Left ventricle myocardium superior (tissue), 1 donor: ENCODE results near the gene PUSL1. TPM values are rescaled to one million over a fixed set of nuclear protein-coding genes. Genes with fewer than 3 reads are reported as not detected.

Experiments
- ATAC-seq: fragments of 200-7000 bp; cut with Tn5 transposase; one replicate; pipeline ENCODE4 v1.9.1; 2020; ENCODE audit warnings: mild to moderate bottlenecking, moderate library complexity
- DNase-seq: peaks from one replicate; pipeline ENCODE4 v3.0.0-alpha.2; 2020
- intact Hi-C: fragments of 100-400 bp; cut with micrococcal nuclease; formaldehyde crosslinking; loops from one replicate; pipeline ENCODE4 v1.11.0; 2022
- total RNA-seq: library from RNA; stranded (reverse); fragmentation: NEBNext Ultra II Directional; extraction: Animal tissue kit (Norgen Biotek cat#: 25700); gene quantifications from one replicate; pipeline ENCODE4 v1.2.1, GENCODE V29; 2021
- donor health status: DM: no; HTN: yes; CAD: no; lungs with severe emphysema.

The PUSL1 gene
- total RNA-seq, 1 donor from 2014 or later: 11.1 TPM

- intact Hi-C loops: no loop called here
- DNase-seq (no peak), ATAC-seq (no peak)
Observed at GRCh38 chr1:1342584-1343115, 34.3 kb downstream of the PUSL1 start.

- DNase-seq (no peak), ATAC-seq (no peak)
- intact Hi-C loops: no loop called here
Observed at GRCh38 chr1:1343811-1344421, 35.5 kb downstream of the PUSL1 start.

GRCh38 chr1:1344655-1345361, 36.4 kb downstream of the PUSL1 start:
- no peak for DNase-seq
- no peak for ATAC-seq
- intact Hi-C loops: no loop called here

- intact Hi-C loops: no loop called here
- ATAC-seq (no peak), DNase-seq (peak; percentile 30)
Observed at GRCh38 chr1:1345384-1345783, 37.0 kb downstream of the PUSL1 start.

DNA sequence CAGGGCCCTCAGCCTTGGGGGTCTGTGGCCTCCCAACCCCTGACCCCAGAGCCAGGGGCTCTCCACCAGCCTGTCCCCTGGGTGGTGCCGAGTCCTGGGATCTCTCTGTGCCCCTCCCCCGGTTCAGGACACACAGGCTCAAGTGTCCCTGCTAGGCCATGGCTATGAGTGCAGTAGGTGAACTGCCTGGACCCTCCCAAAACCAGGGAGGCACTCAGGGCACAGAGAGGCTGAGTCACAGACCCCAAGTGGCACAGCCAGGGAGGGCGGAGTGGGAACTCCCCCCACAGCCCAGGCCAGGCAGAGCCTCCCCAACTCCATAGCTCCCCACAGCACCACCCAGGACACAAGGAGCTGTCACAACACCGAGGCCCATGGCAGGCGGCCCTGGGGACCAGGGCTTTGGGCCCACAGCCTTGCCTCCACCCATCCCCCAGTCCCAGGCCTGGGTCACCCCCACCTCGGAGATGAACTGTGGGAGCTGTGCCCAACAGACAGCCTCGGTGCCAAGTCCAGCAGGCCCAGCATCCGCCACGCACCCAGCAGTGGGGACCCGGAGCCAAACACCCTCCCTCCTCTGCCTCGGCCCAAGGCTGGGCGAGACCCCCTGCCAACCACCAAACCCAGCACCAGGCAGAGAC, 37.6 kb downstream of the PUSL1 start:
- DNase-seq (peak; percentile 64), ATAC-seq (peak; percentile 8)
- intact Hi-C loops: no loop called here

DNA sequence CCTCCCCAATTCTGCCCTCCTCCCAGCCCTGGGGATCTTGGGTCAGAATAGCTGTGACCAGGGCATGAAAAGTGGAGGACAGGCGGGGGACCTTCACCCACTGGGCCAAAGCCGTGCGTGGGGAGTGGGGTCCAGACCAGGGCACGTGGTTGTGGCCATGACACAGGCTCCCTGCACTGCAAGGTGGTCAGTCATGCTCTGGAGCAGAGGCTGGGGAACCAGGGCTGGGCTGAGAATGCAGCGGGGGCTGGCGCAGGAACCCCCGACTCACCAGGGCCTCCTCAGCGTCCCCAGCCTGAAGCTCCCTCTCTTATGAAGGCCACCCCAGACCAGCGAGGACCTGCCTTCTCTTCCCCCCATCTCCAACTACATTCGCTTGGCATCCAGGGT, 38.1 kb downstream of the PUSL1 start:
- DNase-seq (peak; percentile 31), ATAC-seq (no peak)
- intact Hi-C loops: no loop called here

DNA sequence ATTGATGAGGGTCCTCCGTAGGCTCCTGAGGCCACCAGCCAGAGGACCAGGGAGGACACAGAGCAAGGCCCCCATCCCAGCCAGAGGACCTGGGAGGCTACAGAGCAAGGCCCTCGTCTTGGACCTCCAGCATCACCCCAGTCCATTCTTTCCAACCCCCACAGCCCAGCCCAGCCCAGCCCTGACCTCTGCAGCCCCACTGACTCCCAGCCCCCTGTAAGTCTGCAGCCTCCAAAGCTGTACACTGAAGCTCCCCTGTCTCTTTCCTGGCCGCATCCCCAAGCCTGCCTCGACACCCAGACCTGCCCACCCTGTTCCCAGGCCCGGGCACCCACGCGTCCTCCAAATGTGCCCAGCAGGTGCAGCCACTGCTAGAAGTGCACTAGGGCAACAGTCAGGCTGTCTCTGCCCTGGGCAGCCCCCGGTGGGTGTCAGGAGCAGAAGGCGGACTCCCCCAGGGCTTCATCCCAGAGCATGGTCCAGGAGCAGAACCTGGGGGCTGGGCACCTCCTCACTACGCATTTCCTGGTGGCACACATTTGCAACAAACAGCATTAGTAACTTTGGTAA, 38.7 kb downstream of the PUSL1 start:
- DNase-seq: peak; percentile 28
- no peak for ATAC-seq
- intact Hi-C loops: no loop called here

GRCh38 chr1:1347663-1348419, 39.4 kb downstream of the PUSL1 start:
- intact Hi-C loops: no loop called here
- ATAC-seq: peak; percentile 43
- DNase-seq: peak; percentile 71

DNA sequence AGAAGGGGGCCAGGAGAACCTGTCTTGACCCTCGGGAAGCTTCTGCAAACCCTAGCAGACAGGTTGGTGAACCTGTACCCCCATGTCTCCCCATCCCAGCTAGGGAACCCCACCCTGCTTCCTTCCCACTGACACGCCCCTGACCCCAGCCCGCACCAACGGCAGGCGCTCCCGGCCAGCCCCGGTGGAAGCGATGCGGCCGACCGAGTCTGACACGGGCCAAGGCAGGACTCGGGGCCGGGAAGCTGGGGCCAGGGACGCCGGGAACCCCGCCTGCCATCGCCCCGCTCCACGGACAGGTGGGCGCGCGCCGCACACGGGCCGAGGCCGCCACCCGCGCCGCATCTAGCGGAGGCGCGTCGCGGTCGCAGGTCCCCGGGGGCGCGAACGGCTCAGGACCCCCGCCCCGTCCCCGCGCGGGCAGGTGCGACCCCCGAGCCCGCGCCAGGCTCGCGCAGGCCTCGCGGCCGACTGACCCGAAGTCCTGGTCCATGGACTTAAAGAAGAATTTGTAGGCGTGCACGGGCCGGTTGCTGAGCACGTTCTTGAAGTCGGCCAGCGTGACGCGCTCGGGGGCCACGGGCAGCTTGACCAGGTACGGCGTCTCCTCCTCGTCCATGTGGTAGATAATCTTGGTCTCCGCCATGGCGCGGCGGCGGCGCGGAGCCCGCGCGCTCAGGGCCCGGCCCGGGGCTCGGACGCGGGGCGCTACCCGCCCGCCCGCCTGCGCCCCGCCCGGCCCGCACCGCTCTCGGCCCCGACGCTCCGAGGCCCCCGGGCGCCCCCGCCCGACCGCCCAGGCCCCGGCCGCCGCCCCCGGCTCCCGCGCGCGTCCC, 40.2 kb downstream of the PUSL1 start:
- DNase-seq: peak; percentile 62
- intact Hi-C loops: no loop called here
- ATAC-seq: no peak

DNA sequence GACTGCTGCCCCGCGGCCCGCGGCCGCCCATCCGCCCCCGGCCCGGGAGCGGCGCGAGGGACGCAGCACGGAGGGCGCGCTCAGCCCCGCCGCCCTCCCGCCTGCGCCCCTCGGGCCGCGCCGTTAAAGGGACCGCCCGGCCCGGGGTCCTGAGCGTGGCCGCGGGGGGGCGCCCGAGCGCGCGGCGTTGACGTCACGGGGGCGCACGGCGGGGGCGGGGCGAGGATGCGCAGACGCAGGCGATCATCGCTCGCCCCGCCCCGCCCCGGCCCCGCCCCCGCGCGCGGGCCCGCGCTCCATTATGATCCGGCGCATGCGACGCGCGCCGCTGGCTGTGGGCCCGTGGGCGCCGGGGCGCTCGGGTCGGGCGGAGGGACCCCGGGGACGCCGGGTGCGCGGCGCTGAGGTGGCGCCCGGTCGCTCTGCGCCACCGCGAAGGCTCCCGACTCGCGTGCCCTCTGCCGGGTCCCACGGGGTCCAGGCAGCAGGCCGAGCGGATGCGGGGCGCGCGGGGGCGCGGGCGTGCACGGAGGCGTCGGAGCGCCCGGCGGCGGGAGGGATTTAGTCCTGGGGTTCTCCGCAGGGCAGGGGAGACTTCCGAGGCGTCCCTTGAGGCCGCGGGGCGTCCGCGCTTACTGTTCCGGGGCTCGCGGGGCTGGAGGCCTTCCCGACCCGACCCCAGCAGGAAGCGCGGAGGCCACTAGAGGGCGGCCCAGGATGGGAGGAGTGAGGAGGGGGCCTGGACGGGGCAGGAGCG, 41.0 kb downstream of the PUSL1 start, which contains the start of gene DVL1:
TSS of gene DVL1 (minus strand) at position 163 of the 757 bp plus-strand sequence. CDS start 353 bp downstream, outside the sequence.
- DNase-seq: peak; percentile 85
- peak; percentile 35 for ATAC-seq
- intact Hi-C loops: no loop called here

DNA sequence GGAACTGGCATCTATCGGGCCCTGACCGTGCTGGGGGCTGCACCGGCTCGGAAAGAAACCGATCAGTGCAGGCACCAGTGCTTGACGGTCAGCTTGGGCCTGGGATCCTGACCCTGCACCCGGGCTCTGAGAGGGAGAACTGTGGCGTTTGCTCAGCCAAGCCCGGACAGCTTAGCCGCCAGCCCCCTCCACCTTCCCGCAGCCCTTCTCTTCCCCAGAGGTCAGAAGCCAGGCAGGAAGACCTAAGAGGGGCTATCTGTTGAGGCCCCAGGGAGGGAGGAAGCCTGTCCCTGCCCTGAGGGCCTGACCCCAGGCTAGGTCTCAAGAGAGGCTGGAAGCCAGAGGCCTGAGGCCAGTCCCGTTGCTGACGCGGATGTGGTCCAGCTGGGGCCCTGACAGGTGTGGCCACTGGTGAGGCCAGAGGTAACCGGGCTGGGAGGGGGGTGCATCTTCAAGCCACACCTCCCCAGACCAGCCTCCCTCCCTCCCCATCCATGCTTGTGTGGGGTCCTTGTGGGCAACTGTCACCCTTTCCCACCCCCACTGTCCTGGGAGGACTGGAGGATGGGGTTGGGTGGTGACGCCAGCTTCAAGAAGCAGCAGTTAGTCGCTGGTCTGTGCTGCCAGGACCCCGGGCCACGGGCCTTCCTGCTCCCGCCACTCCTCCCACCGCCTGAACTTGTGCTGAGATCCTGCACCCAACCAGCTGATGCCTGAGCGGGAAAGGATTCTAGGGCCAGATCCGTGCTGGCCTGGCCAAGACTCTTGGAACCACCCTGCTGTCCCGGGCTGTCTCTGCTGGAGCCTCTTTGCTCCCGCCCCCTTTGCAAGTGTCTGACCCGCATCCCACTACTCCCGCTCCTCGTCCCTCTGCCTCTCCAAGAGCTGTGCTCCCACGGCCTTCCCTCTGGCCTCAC, 43.4 kb downstream of the PUSL1 start:
- DNase-seq (peak; percentile 76), ATAC-seq (peak; percentile 43)
- intact Hi-C loops: no loop called here

GRCh38 chr1:1352786-1353388, 44.5 kb downstream of the PUSL1 start:
- ATAC-seq (no peak), DNase-seq (peak; percentile 35)
- intact Hi-C loops: no loop called here

DNA sequence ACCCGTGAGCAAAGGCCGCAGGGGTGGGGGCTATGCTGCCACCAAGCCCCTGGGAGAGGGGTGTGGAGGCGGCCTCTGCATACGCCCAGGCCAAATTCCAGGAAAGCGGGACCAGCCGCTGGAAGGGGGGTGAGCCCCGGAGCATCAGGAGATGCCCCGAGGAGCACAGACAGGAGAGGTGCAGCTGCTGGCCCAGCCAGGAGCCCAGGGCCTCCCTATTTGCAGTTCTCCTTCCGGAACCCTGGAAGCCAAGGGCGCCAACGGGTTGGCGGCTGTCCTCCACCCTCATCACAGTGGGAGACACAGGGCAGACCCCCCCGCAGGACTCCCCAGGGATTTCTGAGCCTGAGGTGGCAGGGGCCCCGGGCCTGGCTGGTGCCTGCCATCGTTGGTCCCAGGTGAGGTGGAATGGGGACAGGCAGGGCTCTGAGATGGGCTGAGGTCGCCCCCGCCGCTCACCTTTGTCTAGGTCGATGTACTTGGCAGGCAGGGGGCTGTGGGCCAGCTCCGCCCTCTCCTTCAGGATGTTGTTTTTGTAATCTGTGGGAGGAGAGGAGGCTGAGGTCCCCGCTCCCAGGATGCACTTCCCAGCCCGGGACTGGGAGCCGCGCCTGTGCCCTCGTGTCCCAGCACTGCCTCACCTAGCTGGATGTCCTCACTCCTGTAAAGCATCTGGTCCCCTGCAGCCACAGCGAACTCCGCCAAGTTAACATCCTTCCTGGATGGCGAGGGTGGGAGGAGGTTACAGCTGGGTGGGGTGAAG, 45.2 kb downstream of the PUSL1 start:
- intact Hi-C loops: no loop called here
- ATAC-seq: no peak
- peak; percentile 40 for DNase-seq

DNA sequence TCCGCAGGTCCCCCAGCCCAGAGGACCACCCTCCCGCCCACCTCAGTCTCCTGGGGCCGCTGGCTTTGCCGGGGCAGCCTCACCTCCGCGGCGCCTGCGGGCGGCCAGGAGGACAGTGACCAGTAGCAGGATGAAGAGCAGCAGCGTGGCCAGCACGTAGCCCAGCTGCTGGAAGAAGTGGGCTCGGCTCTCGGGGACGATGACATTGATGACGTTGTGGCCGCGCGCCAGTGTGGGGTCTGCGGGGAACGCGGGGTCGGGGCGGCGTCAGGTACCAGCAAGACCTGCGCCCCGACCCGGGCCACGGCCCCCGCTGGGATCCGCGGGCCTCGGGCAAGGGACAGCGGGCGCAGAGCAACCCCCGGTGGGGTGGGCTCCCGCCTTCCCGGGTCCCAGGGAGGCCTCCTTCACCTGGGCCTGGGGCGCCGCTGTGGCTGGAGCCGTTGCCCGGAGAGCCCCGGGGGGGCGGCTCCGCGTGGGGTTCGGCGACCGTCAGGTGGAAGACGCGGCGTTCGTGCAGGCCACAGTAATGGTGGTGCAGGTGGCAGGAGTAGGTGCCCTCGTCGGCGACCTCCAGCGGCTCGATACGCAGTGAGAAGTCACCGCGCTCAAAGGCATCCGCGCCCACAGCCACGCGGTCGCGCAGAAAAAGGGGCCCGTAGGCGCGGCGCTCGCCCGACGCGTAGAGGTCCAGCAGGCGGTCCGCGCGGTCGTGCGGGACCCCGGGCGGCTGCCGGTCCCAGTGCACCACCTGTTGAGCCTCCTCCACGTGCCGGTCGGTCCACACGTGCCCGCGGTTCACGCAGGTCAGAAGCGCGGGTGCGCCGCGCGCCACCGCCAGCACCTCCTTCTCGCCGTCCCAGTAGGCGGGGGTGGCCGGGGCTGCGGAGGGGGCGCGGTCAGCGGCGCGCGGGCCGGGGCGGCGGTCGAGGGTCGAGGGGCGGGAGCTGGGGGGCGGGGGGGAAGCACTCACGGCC, 46.2 kb downstream of the PUSL1 start:
- ATAC-seq (no peak), DNase-seq (peak; percentile 38)

More for the DNA sequence above, 46.2 kb downstream of the PUSL1 start:
- intact Hi-C loops: no loop called here
